Upper lobe of right lung (tissue), 1 donor: Measurements from ENCODE around the gene CRMP1. TPM values are rescaled to one million over a fixed set of nuclear protein-coding genes. Genes with fewer than 3 reads are reported as not detected.

Experiments used
- ATAC-seq: fragments of 200-7000 bp; cut with Tn5 transposase; one replicate; pipeline ENCODE4 v1.9.1; 2020; ENCODE audit warnings: mild to moderate bottlenecking, moderate library complexity
- DNase-seq: peaks from one replicate; pipeline ENCODE4 v3.0.0-alpha.2; 2020
- H3K27ac ChIP-seq: fragments of 200-600 bp; one replicate; pipeline ENCODE4 v1.8.0; 2022
- H3K27me3 ChIP-seq: fragments of 200-600 bp; one replicate; pipeline ENCODE4 v1.8.0; 2022; ENCODE audit warnings: mild to moderate bottlenecking
- H3K36me3 ChIP-seq: fragments of 200-600 bp; one replicate; pipeline ENCODE4 v1.8.0; 2022
- H3K4me1 ChIP-seq: fragments of 200-600 bp; one replicate; pipeline ENCODE4 v1.8.0; 2022
- H3K4me3 ChIP-seq: fragments of 200-600 bp; one replicate; pipeline ENCODE4 v1.8.0; 2022; ENCODE audit warnings: mild to moderate bottlenecking
- H3K9me3 ChIP-seq: fragments of 200-600 bp; one replicate; pipeline ENCODE4 v1.8.0; 2022
- CTCF ChIP-seq: fragments of 200-600 bp; IDR thresholded peaks from one replicate; pipeline ENCODE4 v1.8.0; 2022; ENCODE audit warnings: antibody characterized with exemption
- intact Hi-C: fragments of 100-400 bp; cut with DNase I; formaldehyde crosslinking; loops from one replicate; pipeline ENCODE4 v1.11.0; 2022
- total RNA-seq: library from RNA; stranded (reverse); fragmentation: NEBNext Ultra II Directional; extraction: Animal tissue kit (Norgen Biotek cat#: 25700); gene quantifications from one replicate; pipeline ENCODE4 v1.2.1, GENCODE V29; 2021
- donor health status: DM: no; HTN: yes; CAD: no; lungs with severe emphysema.

The CRMP1 gene
- total RNA-seq, 1 donor from 2014 or later = 6.1 TPM

GRCh38 chr4:5923376-5923775 lies 30.5 kb upstream of the CRMP1 start:
- peaks cover 4% of the 10 kb centered on the region for H3K27me3 ChIP-seq
- H3K27ac ChIP-seq = no peak overlapping the region
- no peak for DNase-seq
- no peak for ATAC-seq
- TF ChIP-seq CTCF = no peak
- H3K4me1 ChIP-seq = no peaks in the 10 kb centered on the region
- no peaks in the 10 kb centered on the region for H3K9me3 ChIP-seq
- intact Hi-C loops = no loop called here
- no peaks in the 10 kb centered on the region for H3K36me3 ChIP-seq
- no peak overlapping the region for H3K4me3 ChIP-seq

GRCh38 chr4:5922556-5922955 lies 29.7 kb upstream of the CRMP1 start:
- no peak overlapping the region for H3K27ac ChIP-seq
- H3K4me1 ChIP-seq = no peaks in the 10 kb centered on the region
- intact Hi-C loops = no loop called here
- H3K9me3 ChIP-seq = no peaks in the 10 kb centered on the region
- peaks cover 8% of the 10 kb centered on the region for H3K27me3 ChIP-seq
- ATAC-seq (no peak), DNase-seq (no peak)
- H3K36me3 ChIP-seq = no peaks in the 10 kb centered on the region
- H3K4me3 ChIP-seq = no peak overlapping the region
- TF ChIP-seq CTCF = no peak

- Histone ChIP-seq H3K36me3 (no peaks in the 10 kb centered on the region), H3K9me3 (no peaks in the 10 kb centered on the region), H3K27ac (no peak overlapping the region), H3K4me1 (no peaks in the 10 kb centered on the region), H3K27me3 (peaks cover 8% of the 10 kb centered on the region), H3K4me3 (no peak overlapping the region)
- ATAC-seq = no peak
- TF ChIP-seq CTCF = no peak
- intact Hi-C loops = no loop called here
- DNase-seq = no peak
Measured at GRCh38 chr4:5921981-5922380, 29.1 kb upstream of the CRMP1 start.

- intact Hi-C loops = no loop called here
Measured at GRCh38 chr4:5921101-5921980, 28.5 kb upstream of the CRMP1 start.

GRCh38 chr4:5919571-5919970 lies 26.7 kb upstream of the CRMP1 start:
- no peaks in the 10 kb centered on the region for H3K36me3 ChIP-seq
- intact Hi-C loops = no loop called here
- no peak for DNase-seq
- no peak overlapping the region for H3K4me3 ChIP-seq
- no peaks in the 10 kb centered on the region for H3K4me1 ChIP-seq
- no peak overlapping the region for H3K27ac ChIP-seq
- no peak for ATAC-seq
- no peaks in the 10 kb centered on the region for H3K9me3 ChIP-seq
- no peak for TF ChIP-seq CTCF
- peaks cover 14% of the 10 kb centered on the region for H3K27me3 ChIP-seq

More at GRCh38 chr4:5921101-5921980, 28.5 kb upstream of the CRMP1 start:
- Histone ChIP-seq H3K27ac (no peak overlapping the region), H3K9me3 (no peaks in the 10 kb centered on the region), H3K4me3 (no peak overlapping the region), H3K27me3 (peaks cover 12% of the 10 kb centered on the region), H3K4me1 (no peaks in the 10 kb centered on the region), H3K36me3 (no peaks in the 10 kb centered on the region)
- DNase-seq (no peak), ATAC-seq (no peak)
- no peak for TF ChIP-seq CTCF
